Measurements from ENCODE around the gene FGG.
"Not testable (repeated sequence)": the region's sequence is repeated elsewhere in the genome, so short reads cannot be mapped to it uniquely, and the experiment has no call there.

Gene FGG

DNA sequence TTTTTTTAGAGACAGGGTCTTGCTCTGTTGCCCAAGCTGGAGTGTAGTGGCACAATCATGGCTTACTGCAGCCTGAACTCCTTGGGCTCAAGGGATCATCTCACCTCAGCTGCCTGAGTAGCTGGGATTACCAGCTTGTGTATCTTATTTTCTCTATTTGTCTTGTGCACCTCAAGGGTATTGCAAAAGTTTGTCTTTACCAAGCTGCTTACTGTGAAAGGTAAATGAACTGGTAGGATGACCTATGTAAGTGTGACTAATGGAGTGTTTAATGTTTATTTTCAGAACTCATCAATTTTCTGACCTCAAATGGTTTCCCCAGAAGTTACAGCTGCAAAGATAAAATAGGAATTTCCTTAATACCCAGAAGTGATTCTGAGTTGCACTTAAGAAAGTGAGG lies 16.6 kb downstream of the FGG start:
- Histone ChIP-seq H3K36me3 (ENCODE audit: control insufficient read depth, insufficient read depth, low read length) (no peaks in the 10 kb centered on the region), H3K4me3 (replicated peaks; ENCODE audit: low read depth, low read length) (no peak overlapping the region), H3K27me3 (replicated peaks; ENCODE audit: control insufficient read depth, insufficient read depth, low read length) (no peaks in the 10 kb centered on the region)
- no peak for DNase-seq (ENCODE audit: extremely low read depth, insufficient read length)
- TF ChIP-seq, protein P1, sequence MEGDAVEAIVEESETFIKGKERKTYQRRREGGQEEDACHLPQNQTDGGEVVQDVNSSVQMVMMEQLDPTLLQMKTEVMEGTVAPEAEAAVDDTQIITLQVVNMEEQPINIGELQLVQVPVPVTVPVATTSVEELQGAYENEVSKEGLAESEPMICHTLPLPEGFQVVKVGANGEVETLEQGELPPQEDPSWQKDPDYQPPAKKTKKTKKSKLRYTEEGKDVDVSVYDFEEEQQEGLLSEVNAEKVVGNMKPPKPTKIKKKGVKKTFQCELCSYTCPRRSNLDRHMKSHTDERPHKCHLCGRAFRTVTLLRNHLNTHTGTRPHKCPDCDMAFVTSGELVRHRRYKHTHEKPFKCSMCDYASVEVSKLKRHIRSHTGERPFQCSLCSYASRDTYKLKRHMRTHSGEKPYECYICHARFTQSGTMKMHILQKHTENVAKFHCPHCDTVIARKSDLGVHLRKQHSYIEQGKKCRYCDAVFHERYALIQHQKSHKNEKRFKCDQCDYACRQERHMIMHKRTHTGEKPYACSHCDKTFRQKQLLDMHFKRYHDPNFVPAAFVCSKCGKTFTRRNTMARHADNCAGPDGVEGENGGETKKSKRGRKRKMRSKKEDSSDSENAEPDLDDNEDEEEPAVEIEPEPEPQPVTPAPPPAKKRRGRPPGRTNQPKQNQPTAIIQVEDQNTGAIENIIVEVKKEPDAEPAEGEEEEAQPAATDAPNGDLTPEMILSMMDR (IDR thresholded peaks at IDR 0.05; ENCODE audit: insufficient read depth, low read length, poor library complexity, severe bottlenecking), result no peak

DNA sequence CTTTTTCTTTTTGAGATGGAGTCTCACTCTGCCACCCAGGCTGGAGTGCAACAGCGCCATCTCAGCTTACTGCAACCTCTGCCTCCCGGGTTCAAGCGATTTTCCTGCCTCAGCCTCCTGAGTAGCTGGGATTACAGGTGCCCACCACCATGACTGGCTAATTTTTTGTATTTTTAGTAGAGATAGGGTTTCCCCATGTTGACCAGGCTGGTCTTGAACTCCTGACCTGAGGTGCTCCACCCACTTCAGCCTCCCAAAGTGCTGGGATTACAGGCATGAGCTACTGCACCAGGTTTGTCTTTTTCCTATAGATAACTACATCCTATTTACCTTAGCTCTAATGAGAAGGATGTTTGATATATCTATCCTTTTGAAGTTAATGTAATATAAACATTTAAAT lies 18.1 kb downstream of the FGG start:
- not testable (repeated sequence) for H3K4me3 ChIP-seq (replicated peaks; ENCODE audit: low read depth, low read length); H3K27me3 ChIP-seq (replicated peaks; ENCODE audit: control insufficient read depth, insufficient read depth, low read length); DNase-seq (ENCODE audit: extremely low read depth, insufficient read length); H3K36me3 ChIP-seq (ENCODE audit: control insufficient read depth, insufficient read depth, low read length)

DNA sequence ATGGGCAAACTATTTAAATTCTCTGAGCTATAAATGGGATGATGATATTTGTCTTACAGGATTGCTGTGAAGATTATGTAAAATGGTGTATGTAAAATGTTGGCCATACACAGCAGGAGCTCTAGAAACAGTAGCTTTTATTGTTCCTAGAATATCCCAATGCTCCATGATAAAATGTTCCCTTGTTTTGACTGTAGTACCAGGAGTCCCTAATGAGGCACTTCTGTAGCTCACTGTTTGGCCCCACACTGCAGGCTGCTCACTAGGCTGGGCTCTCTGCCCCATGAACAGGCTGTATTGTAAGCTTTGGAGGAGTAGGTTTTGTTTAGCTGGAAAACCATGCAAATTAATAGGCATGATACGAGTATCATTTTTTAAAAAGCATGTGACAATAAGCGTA lies 18.6 kb downstream of the FGG start:
- Histone ChIP-seq H3K27me3 (replicated peaks; ENCODE audit: control insufficient read depth, insufficient read depth, low read length) (no peaks in the 10 kb centered on the region; the same call in 1 of the 2 replicates), H3K4me3 (replicated peaks; ENCODE audit: low read depth, low read length) (no peak overlapping the region), H3K36me3 (ENCODE audit: control insufficient read depth, insufficient read depth, low read length) (no peaks in the 10 kb centered on the region)
- TF ChIP-seq, protein P1 (IDR thresholded peaks at IDR 0.05; ENCODE audit: insufficient read depth, low read length, poor library complexity, severe bottlenecking), result no peak
- DNase-seq (ENCODE audit: extremely low read depth, insufficient read length), result no peak

DNA sequence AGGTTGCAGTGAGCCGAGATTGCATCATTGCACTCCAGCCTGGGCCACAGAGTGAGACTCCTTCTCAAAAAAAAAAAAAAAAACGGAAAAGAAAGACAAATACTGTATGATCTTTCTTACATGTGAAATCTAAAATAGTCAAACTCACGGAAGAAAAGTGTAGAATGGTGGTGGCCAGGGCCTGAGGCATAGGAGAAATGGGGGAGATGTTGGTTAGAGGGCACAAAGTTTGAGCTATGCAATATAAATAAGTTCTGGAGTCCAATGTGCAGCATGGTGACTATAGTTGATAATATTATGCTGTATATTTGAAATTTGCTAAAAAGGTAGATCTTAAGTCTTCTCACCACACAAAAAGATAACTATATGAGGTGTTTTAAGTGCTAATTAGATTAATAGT lies 20.6 kb downstream of the FGG start:
- TF ChIP-seq, protein P1 (IDR thresholded peaks at IDR 0.05; ENCODE audit: insufficient read depth, low read length, poor library complexity, severe bottlenecking), result no peak
- DNase-seq (ENCODE audit: extremely low read depth, insufficient read length), result no peak
- no peaks in the 10 kb centered on the region; the same call in 1 of the 2 replicates for H3K27me3 ChIP-seq (replicated peaks; ENCODE audit: control insufficient read depth, insufficient read depth, low read length)
- H3K4me3 ChIP-seq (replicated peaks; ENCODE audit: low read depth, low read length), result no peak overlapping the region
- no peaks in the 10 kb centered on the region for H3K36me3 ChIP-seq (ENCODE audit: control insufficient read depth, insufficient read depth, low read length)

DNA sequence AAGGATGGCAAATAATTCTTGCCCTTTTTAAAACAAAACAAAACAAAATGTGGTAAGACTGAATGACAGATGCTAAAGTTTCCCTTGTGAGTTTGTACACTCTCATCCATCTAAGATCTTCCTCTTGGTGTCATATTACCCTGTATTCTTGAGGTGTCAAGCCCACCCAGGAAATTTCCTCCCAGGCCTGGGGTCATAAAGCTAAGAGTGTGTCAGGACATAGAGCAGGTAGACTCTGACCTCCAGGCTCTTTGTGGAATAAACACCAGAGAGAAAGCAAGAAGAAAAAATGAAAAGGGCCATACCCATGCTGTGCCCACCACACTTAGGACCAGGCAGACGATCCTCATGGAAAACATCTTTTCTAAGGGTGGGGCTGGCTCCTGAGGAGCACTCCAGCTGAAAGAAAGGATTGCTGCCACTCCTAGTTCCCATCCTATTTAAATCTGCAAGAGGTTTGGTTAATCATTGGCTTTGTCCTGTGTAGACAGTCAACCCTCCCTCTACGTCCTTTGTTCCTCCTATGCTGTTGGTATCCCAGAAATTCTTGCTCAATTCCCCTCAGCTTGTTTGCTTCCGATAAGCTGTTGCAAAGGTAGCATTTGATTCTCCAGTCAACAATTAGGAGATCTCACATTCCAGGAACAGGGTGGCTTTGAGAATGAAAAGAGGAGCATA lies 22.0 kb downstream of the FGG start, which contains the start of gene FGA:
Gene FGA (minus strand): TSS at position 414 of the 678 bp plus-strand sequence. CDS start 55 bp downstream, at position 359.
- H3K36me3 ChIP-seq (ENCODE audit: control insufficient read depth, insufficient read depth, low read length), result no peaks in the 10 kb centered on the region
- TF ChIP-seq, protein P1 (IDR thresholded peaks at IDR 0.05; ENCODE audit: insufficient read depth, low read length, poor library complexity, severe bottlenecking), result no peak
- no peaks in the 10 kb centered on the region; the same call in 1 of the 2 replicates for H3K27me3 ChIP-seq (replicated peaks; ENCODE audit: control insufficient read depth, insufficient read depth, low read length)
- DNase-seq (ENCODE audit: extremely low read depth, insufficient read length), result no peak
- H3K4me3 ChIP-seq (replicated peaks; ENCODE audit: low read depth, low read length), result no peak within 1 kb of the TSS

DNA sequence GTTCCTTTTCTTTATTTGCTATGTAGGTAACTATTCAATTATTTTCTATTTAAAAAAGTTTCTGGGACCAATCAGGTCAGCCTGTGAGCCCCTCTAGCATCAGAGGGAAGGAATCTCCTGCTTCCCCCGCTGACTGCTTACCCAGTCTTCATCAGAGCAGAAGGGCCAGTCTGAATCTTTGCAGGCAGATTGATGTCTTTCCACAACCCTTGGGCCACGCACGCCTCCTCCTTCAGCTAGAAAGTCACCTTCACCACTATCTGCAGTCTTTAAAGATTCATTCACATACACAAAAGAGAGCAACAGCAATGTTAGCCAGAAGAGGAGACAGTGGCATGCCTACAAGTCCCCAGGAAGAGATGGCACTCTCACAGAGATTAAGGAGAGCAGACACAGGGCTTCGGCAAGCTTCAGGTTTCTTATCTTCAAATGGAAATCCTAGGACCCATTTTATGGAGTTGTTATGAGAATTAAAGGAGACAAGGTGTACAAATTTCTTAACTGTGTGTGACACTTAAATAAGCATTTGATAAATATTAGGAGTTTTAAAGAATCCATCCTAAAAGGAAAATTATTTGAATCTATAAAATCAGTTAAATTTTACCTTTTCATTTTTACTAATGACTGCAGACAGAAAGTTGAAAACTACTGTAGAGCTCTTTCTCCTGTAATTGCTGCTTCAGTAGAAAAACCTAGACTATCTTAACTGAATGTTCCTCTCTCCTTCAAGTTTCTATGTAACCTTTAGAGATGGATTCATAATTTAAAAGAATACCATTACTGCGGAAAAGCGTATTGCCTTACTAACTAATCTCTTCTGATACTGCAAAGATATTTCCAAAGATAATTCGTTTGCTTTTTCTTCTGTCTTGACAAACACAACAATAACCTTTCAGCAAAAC lies 22.9 kb downstream of the FGG start:
- no peak overlapping the region for H3K4me3 ChIP-seq (replicated peaks; ENCODE audit: low read depth, low read length)
- DNase-seq (ENCODE audit: extremely low read depth, insufficient read length), result no peak
- TF ChIP-seq, protein P1 (IDR thresholded peaks at IDR 0.05; ENCODE audit: insufficient read depth, low read length, poor library complexity, severe bottlenecking), result no peak

More for the DNA sequence above, 22.9 kb downstream of the FGG start:
- Histone ChIP-seq H3K27me3 (replicated peaks; ENCODE audit: control insufficient read depth, insufficient read depth, low read length) (no peaks in the 10 kb centered on the region; the same call in 1 of the 2 replicates), H3K36me3 (ENCODE audit: control insufficient read depth, insufficient read depth, low read length) (no peaks in the 10 kb centered on the region)
